K562 (cell line): ENCODE results near the gene HDAC5. TPM values are rescaled to one million over a fixed set of nuclear protein-coding genes. Genes with fewer than 3 reads are reported as not detected.

ENCODE experiments used
- EZH2 ChIP-seq: IDR thresholded peaks from 2 replicates; pipeline ENCODE4 v1.6.1; 2012; ENCODE audit warnings: low read depth, mild to moderate bottlenecking, inconsistent platforms, low read length, borderline replicate concordance
- GTF2E2 ChIP-seq: fragments of 200-800 bp; sonication (Bioruptor generic); IDR thresholded peaks from 2 replicates; pipeline ENCODE4 v1.6.1; 2016; ENCODE audit warnings: missing genetic modification characterization, missing compliant biosample characterization
- KLF10 ChIP-seq: fragments of 250-450 bp; sonication (Bioruptor Pico); IDR thresholded peaks from 2 replicates; pipeline ENCODE4 v1.6.1; 2021; ENCODE audit warnings: matching md5 sums
- MAFK ChIP-seq: IDR thresholded peaks from 2 replicates; pipeline ENCODE4 v1.6.1; 2011; ENCODE audit warnings: low read length, improper control_type of control experiment
- MCM3 ChIP-seq: fragments of 450-650 bp; IDR thresholded peaks from 2 replicates; pipeline ENCODE4 v1.6.1; 2016
- MCM7 ChIP-seq, 2 experiments: fragments of 450-650 bp; IDR thresholded peaks; 2 replicates each; pipeline ENCODE4 v1.6.1; 2016 to 2018
- NEUROD1 ChIP-seq: fragments of 150-350 bp; IDR thresholded peaks from 2 replicates; pipeline ENCODE4 v1.6.1; 2014; ENCODE audit warnings: borderline replicate concordance, low read length, low read depth; ENCODE audit not compliant: partially characterized antibody
- PHF8 ChIP-seq: fragments of 200-600 bp; sonication (generic); IDR thresholded peaks from 2 replicates; pipeline ENCODE4 v1.6.1; 2012; ENCODE audit warnings: mixed run types, mild to moderate bottlenecking, inconsistent platforms, low read length, moderate library complexity, borderline replicate concordance
- SLC30A9 ChIP-seq: fragments of 250-450 bp; sonication (Bioruptor Pico); IDR thresholded peaks from 2 replicates; pipeline ENCODE4 v1.8.0; 2022; ENCODE audit warnings: mild to moderate bottlenecking, moderate library complexity
- SMAD2 ChIP-seq: fragments of 150-350 bp; IDR thresholded peaks from 2 replicates; pipeline ENCODE4 v1.6.1; 2014; ENCODE audit warnings: low read depth, mild to moderate bottlenecking, low read length
- SRF ChIP-seq, 2 experiments: fragments of 250-450, 450-650 bp in 1 of 2; sonication (Bioruptor Pico) in 1 of 2; sonication (generic) in 1 of 2; formaldehyde crosslinking; IDR thresholded peaks; 2 replicates each; pipeline versions ENCODE4 v1.5.0 to v1.5.1; 2020 to 2022; ENCODE audit warnings: mild to moderate bottlenecking in 1 of 2, missing genetic modification reagents in 1 of 2
- TRIM28 ChIP-seq: fragments of 450-650 bp; IDR thresholded peaks from 2 replicates; pipeline ENCODE4 v1.6.1; 2017
- ZBTB8A ChIP-seq: fragments of 450-650 bp; IDR thresholded peaks from 2 replicates; pipeline ENCODE4 v1.6.1; 2018; ENCODE audit warnings: mild to moderate bottlenecking, moderate library complexity; ENCODE audit not compliant: partially characterized antibody
- ZNF133 ChIP-seq: fragments of 250-450 bp; sonication (Bioruptor Pico); IDR thresholded peaks from 2 replicates; pipeline ENCODE4 v1.4.0; 2020; ENCODE audit warnings: mild to moderate bottlenecking
- ZNF316 ChIP-seq: fragments of 450-650 bp; IDR thresholded peaks from 2 replicates; pipeline ENCODE4 v1.6.1; 2016
- polyA plus RNA-seq, 8 experiments: library from polyadenylated mRNA; depleted of rRNA in 4 of 8; stranded (reverse) in 5 of 8; unstranded in 3 of 8; fragments of >200 nt; fragmentation: Nextera tagmentation in 2 of 8; fragmentation: Illumina TruSeq in 1 of 8; extraction: Ambion mirVana in 2 of 8; extraction: Trizol in 1 of 8; gene quantifications; 2 replicates each; pipeline versions ENCODE4 v1.2.1 to v1.2.3, GENCODE V29; 2011 to 2014; ENCODE audit warnings: inconsistent platforms in 1 of 8, missing spikeins in 1 of 8
- total RNA-seq, 7 experiments: library from RNA; depleted of rRNA in 6 of 7; stranded (reverse); fragments of >200 nt in 6 of 7; fragmentation: Illumina TruSeq in 2 of 7; extraction: Trizol in 2 of 7; gene quantifications; 2 replicates each; pipeline versions ENCODE4 v1.2.1 to v1.2.3, GENCODE V29; 2011 to 2021; ENCODE audit warnings: low replicate concordance in 1 of 7
- TF ChIP-seq, protein P1 (sequence below), 2 experiments: fragments of 450-650 bp; formaldehyde crosslinking in 1 of 2; IDR thresholded peaks; 2 replicates each; pipeline versions ENCODE4 v1.4.0 to v1.6.1; 2014 to 2020; ENCODE audit warnings: mild to moderate bottlenecking in 2 of 2, borderline replicate concordance in 1 of 2, low read depth in 1 of 2
- TF ChIP-seq, protein P2 (sequence below): sonication (generic); formaldehyde crosslinking; IDR thresholded peaks from 2 replicates; pipeline ENCODE4 v1.5.0; 2020; ENCODE audit warnings: missing genetic modification reagents
- TF ChIP-seq, protein P3 (sequence below): fragments of 450-650 bp; IDR thresholded peaks from 2 replicates; pipeline ENCODE4 v1.6.1; 2018; ENCODE audit warnings: mild to moderate bottlenecking, low read depth; ENCODE audit not compliant: partially characterized antibody

HDAC5 gene
- total and polyA plus RNA-seq, 9 of the 15 experiments (the other 6 are each of a cell fraction or from before 2014, with no cell fraction given), result 0.45 to 26.2 (median 16.4) TPM

DNA sequence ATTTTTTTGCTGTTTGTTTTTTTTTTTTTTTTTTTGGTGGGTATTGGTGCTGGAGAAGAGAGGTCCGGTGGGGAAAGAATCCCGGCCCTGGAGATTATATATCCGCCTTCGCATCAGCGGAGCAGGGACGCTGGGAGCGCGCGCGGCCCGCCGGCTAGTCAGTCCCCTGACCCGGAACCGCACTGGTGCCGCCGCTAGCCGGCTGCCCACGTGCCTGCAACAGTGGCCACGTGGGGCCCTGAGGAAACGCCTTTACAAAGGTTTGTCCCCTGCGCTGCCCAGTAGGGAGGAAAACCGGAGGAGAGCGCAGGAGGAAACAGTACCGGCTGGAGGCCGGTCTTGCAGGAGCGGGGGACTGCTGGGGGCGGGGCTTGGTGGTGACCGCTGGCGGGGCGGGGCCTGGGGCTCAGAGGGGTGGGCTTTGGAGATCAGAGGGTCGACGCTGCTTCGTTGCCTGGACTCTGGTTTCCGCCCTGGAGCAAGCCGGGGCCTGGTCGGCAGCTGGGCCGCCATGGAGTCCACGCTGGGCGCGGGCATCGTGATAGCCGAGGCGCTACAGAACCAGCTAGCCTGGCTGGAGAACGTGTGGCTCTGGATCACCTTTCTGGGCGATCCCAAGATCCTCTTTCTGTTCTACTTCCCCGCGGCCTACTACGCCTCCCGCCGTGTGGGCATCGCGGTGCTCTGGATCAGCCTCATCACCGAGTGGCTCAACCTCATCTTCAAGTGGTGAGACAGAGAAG lies 52.8 kb downstream of the HDAC5 start, which contains the start of gene G6PC3 (continued):
- TF ChIP-seq PHF8 (peak; percentile 82; the same call in 1 of the 2 replicates), GTF2E2 (no peak; the same call in 1 of the 2 replicates), SRF (CRISPR knock-in tag; IDR thresholded peaks at IDR 0.05) (0 out of 4 replicates have a peak, but pooled peaks of 1 of the 2 experiments have one; percentile 15), MCM3 (no peak), SMAD2 (no peak), SLC30A9 (CRISPR knock-in tag) (no peak), MCM7 (IDR thresholded peaks at IDR 0.05) (peak in 1 of 2 experiments; percentile 96; a peak in 1 of 4 replicates), ZBTB8A (no peak), MAFK (peak; percentile 18; the same call in 1 of the 2 replicates), TRIM28 (peak; percentile 41; the same call in 1 of the 2 replicates), ZNF316 (no peak), NEUROD1 (peak; percentile 96), EZH2 (no peak), KLF10 (no peak), ZNF133 (CRISPR knock-in tag) (no peak)
- TF ChIP-seq, protein P1, sequence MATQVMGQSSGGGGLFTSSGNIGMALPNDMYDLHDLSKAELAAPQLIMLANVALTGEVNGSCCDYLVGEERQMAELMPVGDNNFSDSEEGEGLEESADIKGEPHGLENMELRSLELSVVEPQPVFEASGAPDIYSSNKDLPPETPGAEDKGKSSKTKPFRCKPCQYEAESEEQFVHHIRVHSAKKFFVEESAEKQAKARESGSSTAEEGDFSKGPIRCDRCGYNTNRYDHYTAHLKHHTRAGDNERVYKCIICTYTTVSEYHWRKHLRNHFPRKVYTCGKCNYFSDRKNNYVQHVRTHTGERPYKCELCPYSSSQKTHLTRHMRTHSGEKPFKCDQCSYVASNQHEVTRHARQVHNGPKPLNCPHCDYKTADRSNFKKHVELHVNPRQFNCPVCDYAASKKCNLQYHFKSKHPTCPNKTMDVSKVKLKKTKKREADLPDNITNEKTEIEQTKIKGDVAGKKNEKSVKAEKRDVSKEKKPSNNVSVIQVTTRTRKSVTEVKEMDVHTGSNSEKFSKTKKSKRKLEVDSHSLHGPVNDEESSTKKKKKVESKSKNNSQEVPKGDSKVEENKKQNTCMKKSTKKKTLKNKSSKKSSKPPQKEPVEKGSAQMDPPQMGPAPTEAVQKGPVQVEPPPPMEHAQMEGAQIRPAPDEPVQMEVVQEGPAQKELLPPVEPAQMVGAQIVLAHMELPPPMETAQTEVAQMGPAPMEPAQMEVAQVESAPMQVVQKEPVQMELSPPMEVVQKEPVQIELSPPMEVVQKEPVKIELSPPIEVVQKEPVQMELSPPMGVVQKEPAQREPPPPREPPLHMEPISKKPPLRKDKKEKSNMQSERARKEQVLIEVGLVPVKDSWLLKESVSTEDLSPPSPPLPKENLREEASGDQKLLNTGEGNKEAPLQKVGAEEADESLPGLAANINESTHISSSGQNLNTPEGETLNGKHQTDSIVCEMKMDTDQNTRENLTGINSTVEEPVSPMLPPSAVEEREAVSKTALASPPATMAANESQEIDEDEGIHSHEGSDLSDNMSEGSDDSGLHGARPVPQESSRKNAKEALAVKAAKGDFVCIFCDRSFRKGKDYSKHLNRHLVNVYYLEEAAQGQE (IDR thresholded peaks at IDR 0.05; ENCODE audit: borderline replicate concordance), result peak; percentile 93
- TF ChIP-seq, protein P1 (CRISPR knock-in tag; IDR thresholded peaks at IDR 0.05; ENCODE audit: low read depth), result no peak
- TF ChIP-seq, protein P2, sequence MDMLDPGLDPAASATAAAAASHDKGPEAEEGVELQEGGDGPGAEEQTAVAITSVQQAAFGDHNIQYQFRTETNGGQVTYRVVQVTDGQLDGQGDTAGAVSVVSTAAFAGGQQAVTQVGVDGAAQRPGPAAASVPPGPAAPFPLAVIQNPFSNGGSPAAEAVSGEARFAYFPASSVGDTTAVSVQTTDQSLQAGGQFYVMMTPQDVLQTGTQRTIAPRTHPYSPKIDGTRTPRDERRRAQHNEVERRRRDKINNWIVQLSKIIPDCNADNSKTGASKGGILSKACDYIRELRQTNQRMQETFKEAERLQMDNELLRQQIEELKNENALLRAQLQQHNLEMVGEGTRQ (CRISPR knock-in tag), result peak; percentile 97
- TF ChIP-seq, protein P3, sequence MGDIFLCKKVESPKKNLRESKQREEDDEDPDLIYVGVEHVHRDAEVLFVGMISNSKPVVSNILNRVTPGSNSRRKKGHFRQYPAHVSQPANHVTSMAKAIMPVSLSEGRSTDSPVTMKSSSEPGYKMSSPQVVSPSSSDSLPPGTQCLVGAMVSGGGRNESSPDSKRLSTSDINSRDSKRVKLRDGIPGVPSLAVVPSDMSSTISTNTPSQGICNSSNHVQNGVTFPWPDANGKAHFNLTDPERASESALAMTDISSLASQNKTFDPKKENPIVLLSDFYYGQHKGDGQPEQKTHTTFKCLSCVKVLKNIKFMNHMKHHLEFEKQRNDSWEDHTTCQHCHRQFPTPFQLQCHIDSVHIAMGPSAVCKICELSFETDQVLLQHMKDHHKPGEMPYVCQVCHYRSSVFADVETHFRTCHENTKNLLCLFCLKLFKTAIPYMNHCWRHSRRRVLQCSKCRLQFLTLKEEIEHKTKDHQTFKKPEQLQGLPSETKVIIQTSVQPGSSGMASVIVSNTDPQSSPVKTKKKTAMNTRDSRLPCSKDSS, result no peak
